ENCODE data around the gene ELOF1.
"Not testable (repeated sequence)": the region's sequence is repeated elsewhere in the genome, so short reads cannot be mapped to it uniquely, and the experiment has no call there.

- TF ChIP-seq FOXK2 (IDR thresholded peaks at IDR 0.05); ARNT (IDR thresholded peaks at IDR 0.05); SP1 (IDR thresholded peaks at IDR 0.05); SUZ12 (IDR thresholded peaks at IDR 0.05); NFRKB (IDR thresholded peaks at IDR 0.05); ELF4 (IDR thresholded peaks at IDR 0.05); BHLHE40 (IDR thresholded peaks at IDR 0.05; ENCODE audit: borderline replicate concordance); LEF1 (IDR thresholded peaks at IDR 0.05; ENCODE audit: borderline replicate concordance); TARDBP (IDR thresholded peaks at IDR 0.05); HDGF (IDR thresholded peaks at IDR 0.05; ENCODE audit: borderline replicate concordance); FOXM1 (IDR thresholded peaks at IDR 0.05; ENCODE audit: borderline replicate concordance); ZNF384 (IDR thresholded peaks at IDR 0.05): not testable (repeated sequence)
- TF ChIP-seq, protein P1, sequence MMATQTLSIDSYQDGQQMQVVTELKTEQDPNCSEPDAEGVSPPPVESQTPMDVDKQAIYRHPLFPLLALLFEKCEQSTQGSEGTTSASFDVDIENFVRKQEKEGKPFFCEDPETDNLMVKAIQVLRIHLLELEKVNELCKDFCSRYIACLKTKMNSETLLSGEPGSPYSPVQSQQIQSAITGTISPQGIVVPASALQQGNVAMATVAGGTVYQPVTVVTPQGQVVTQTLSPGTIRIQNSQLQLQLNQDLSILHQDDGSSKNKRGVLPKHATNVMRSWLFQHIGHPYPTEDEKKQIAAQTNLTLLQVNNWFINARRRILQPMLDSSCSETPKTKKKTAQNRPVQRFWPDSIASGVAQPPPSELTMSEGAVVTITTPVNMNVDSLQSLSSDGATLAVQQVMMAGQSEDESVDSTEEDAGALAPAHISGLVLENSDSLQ (IDR thresholded peaks at IDR 0.05) = not testable (repeated sequence)
Measured at GRCh38 chr19:11565649-11565980, 6.6 kb upstream of the ELOF1 start.
